Tibial nerve (tissue), 4 donors: ENCODE results near the gene CABYR.

ENCODE experiments used
- EP300 ChIP-seq, 2 donors: sonication (generic); formaldehyde crosslinking; IDR thresholded peaks; one replicate each; pipeline ENCODE4 v1.6.1; 2017; ENCODE audit warnings: antibody characterized with exemption in 2 of 2, mild to moderate bottlenecking in 1 of 2
- POLR2A ChIP-seq, 2 donors: fragments of 450-650 bp; IDR thresholded peaks; one replicate each; pipeline ENCODE4 v1.6.1; 2017; ENCODE audit warnings: antibody characterized with exemption in 2 of 2, mild to moderate bottlenecking in 2 of 2, moderate library complexity in 2 of 2
- TF ChIP-seq, protein P1 (sequence below), 5 experiments: fragments of 200-600 bp in 3 of 5; fragments of 450-650 bp in 2 of 5; sonication (generic) in 3 of 5; IDR thresholded peaks; one replicate each; pipeline ENCODE4 v1.5.1; 2016 to 2019; ENCODE audit warnings: antibody characterized with exemption in 5 of 5, mild to moderate bottlenecking in 3 of 5, moderate library complexity in 2 of 5

DNA sequence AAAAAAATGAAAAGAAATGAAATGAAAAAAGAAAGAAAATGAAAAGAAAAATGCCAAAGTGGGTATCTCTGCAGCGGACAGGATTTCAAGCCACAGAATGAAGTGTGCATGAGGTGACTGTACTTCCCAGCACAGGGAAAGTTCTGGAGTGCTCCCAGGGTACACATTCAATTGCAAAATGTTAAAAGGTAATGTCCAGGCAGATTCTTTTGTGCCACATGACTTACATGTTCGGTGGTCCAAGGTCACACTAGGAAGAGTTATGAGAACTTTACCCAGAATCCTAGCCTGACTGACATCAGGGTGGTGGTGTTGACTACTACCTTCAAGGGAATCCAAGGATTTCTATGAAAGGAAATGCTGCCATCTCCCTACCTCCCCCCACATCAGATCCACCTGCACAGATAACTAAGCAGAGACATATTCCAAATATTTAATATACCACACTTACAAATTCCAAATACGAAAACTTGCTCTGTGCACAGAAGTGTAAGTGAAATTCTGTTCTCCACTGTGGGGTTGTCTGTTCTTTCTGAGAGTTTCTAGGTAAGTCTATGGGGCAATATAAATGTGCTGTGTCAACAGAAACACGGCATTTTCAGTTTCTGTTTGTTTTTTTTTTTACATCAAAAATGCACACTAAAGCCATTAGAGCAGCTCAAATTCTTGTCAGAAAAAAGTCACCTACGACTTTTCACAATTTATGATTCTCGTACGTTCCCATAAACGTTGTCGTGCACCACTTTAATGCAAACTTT lies 56.6 kb downstream of the CABYR start:
- TF ChIP-seq, protein P1, sequence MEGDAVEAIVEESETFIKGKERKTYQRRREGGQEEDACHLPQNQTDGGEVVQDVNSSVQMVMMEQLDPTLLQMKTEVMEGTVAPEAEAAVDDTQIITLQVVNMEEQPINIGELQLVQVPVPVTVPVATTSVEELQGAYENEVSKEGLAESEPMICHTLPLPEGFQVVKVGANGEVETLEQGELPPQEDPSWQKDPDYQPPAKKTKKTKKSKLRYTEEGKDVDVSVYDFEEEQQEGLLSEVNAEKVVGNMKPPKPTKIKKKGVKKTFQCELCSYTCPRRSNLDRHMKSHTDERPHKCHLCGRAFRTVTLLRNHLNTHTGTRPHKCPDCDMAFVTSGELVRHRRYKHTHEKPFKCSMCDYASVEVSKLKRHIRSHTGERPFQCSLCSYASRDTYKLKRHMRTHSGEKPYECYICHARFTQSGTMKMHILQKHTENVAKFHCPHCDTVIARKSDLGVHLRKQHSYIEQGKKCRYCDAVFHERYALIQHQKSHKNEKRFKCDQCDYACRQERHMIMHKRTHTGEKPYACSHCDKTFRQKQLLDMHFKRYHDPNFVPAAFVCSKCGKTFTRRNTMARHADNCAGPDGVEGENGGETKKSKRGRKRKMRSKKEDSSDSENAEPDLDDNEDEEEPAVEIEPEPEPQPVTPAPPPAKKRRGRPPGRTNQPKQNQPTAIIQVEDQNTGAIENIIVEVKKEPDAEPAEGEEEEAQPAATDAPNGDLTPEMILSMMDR (IDR thresholded peaks at IDR 0.05) = no peak
- TF ChIP-seq POLR2A (IDR thresholded peaks at IDR 0.05) (no peak), EP300 (IDR thresholded peaks at IDR 0.05) (no peak)
